Mucosa of rectum (tissue), 2 donors: ENCODE measurements around the gene C6orf118.

ENCODE experiments used
- H3K27ac ChIP-seq, 2 donors: one replicate each; pipeline ENCODE4 v1.7.0; 2013; ENCODE audit warnings: inconsistent platforms in 2 of 2, low read depth in 2 of 2, low read length in 2 of 2
- H3K27me3 ChIP-seq, 2 donors: one replicate each; pipeline ENCODE4 v1.7.0; 2013; ENCODE audit warnings: low read length in 2 of 2; ENCODE audit not compliant: control insufficient read depth in 2 of 2, insufficient read depth in 2 of 2
- H3K36me3 ChIP-seq, 2 donors: one replicate each; pipeline ENCODE4 v1.7.0; 2013; ENCODE audit warnings: low read length in 2 of 2; ENCODE audit not compliant: control insufficient read depth in 2 of 2, insufficient read depth in 2 of 2
- H3K4me1 ChIP-seq, 2 donors: one replicate each; pipeline ENCODE4 v1.7.0; 2013; ENCODE audit warnings: low read length in 2 of 2, mild to moderate bottlenecking in 1 of 2; ENCODE audit not compliant: control insufficient read depth in 2 of 2, insufficient read depth in 2 of 2
- H3K4me3 ChIP-seq, 2 donors: one replicate each; pipeline ENCODE4 v1.7.0; 2013; ENCODE audit warnings: low read length in 2 of 2
- H3K9ac ChIP-seq, 2 donors: one replicate each; pipeline ENCODE4 v1.7.0; 2013; ENCODE audit warnings: low read length in 2 of 2, low read depth in 1 of 2, mild to moderate bottlenecking in 1 of 2
- H3K9me3 ChIP-seq, 2 donors: one replicate each; pipeline ENCODE4 v1.7.0; 2013; ENCODE audit warnings: low read length in 2 of 2; ENCODE audit not compliant: control insufficient read depth in 2 of 2
- donor health status: healthy.
- donor health status: Normal muscosa, but diverticular disease.

Gene C6orf118

GRCh38 chr6:165308926-165309731 is at the start of gene C6orf118:
TSS of gene C6orf118 (minus strand) at chr6:165309605. CDS start at chr6:165309586, 19 bp downstream.
- Histone ChIP-seq H3K4me1 (no peaks in the 10 kb centered on the region), H3K27ac (no peak within 1 kb of the TSS), H3K27me3 (no peaks in the 10 kb centered on the region), H3K9me3 (no peaks in the 10 kb centered on the region), H3K9ac (no peak within 1 kb of the TSS), H3K36me3 (no peaks in the 10 kb centered on the region), H3K4me3 (peak within 1 kb of the TSS in 1 of 2 donors; percentile 52)

- Histone ChIP-seq H3K36me3 (no peaks in the 10 kb centered on the region), H3K9me3 (no peaks in the 10 kb centered on the region), H3K4me3 (no peak overlapping the region), H3K4me1 (no peaks in the 10 kb centered on the region), H3K27me3 (no peaks in the 10 kb centered on the region), H3K9ac (no peak overlapping the region), H3K27ac (no peak overlapping the region)
Observed at GRCh38 chr6:165345700-165346099, 36.3 kb upstream of the C6orf118 start.

DNA sequence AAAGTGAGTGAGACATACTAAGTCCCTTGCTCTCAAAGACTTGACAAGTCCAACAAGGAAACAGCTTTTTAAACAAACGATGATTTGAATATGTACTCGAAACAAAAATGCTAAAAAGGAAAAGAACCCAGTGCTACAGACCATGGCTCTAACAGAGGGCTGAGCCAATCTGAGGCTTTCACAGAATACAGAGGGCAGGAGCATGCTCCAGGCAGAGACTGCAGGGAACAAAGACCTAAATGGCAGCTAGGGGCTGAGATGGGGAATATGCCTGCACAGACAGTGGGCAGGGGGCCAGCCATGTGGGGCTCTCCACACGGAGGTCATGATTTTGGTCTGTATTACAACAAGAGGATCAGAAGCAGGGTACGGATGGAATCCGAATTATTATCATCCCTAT is 31.1 kb upstream of the C6orf118 start:
- H3K27me3 ChIP-seq, result no peaks in the 10 kb centered on the region
- H3K36me3 ChIP-seq, result no peaks in the 10 kb centered on the region
- no peak overlapping the region for H3K4me3 ChIP-seq
- no peak overlapping the region for H3K27ac ChIP-seq
- no peak overlapping the region for H3K9ac ChIP-seq
- H3K4me1 ChIP-seq, result no peaks in the 10 kb centered on the region
- peaks cover 0 to 3% of the 10 kb centered on the region in 2 donors for H3K9me3 ChIP-seq

- Histone ChIP-seq H3K27me3 (no peaks in the 10 kb centered on the region), H3K4me3 (no peak overlapping the region), H3K9ac (no peak overlapping the region), H3K4me1 (no peaks in the 10 kb centered on the region), H3K27ac (no peak overlapping the region), H3K9me3 (peaks cover 0 to 2% of the 10 kb centered on the region in 2 donors), H3K36me3 (no peaks in the 10 kb centered on the region)
Observed at GRCh38 chr6:165325609-165326008, 16.2 kb upstream of the C6orf118 start.

GRCh38 chr6:165321555-165322145 is 12.2 kb upstream of the C6orf118 start:
- Histone ChIP-seq H3K27me3 (no peaks in the 10 kb centered on the region), H3K9ac (no peak overlapping the region), H3K4me3 (no peak overlapping the region), H3K4me1 (no peaks in the 10 kb centered on the region), H3K9me3 (no peaks in the 10 kb centered on the region), H3K27ac (no peak overlapping the region), H3K36me3 (no peaks in the 10 kb centered on the region)

DNA sequence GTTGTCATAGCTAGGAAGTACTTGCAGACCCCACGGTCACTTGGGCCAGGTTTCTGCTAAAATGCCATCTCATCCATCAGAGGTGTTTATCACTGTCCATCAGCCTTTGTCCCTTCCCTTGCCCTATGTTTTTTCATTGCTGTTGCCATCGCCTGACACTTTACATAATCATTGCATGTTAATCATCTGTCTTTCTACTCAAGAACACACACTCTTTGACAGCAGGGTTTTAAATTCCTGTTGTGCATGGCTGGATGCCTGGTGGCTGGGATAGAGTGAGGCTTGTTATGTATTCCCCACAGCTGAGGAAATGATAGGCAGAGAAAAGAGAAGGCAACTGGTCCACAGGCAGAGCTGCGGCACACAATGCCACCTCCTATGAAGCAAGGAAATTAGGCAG is 11.7 kb upstream of the C6orf118 start:
- no peaks in the 10 kb centered on the region for H3K27me3 ChIP-seq
- no peak overlapping the region for H3K9ac ChIP-seq
- H3K9me3 ChIP-seq, result no peaks in the 10 kb centered on the region
- H3K27ac ChIP-seq, result no peak overlapping the region
- no peak overlapping the region for H3K4me3 ChIP-seq
- no peaks in the 10 kb centered on the region for H3K36me3 ChIP-seq
- no peaks in the 10 kb centered on the region for H3K4me1 ChIP-seq

DNA sequence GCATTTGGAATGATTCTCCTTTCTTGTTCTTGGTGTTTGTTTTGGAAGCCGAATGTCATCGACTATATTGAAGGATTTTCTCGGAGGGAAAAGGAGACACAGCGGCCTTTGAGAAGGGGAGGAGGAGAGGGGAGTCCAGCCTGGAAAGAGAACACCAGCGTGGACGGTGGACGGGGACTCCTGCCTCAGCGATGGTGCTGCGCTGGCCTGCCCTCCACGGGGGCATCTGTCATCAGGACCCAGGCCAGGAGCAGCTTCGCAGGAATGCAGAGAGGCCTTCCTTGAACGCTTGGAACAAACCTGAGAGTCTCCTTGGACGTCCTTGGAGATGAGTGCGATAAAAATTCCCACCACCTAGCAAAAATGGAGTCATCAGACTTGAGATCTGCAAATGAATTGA is 8.3 kb upstream of the C6orf118 start:
- Histone ChIP-seq H3K27me3 (no peaks in the 10 kb centered on the region), H3K27ac (no peak overlapping the region), H3K4me1 (no peaks in the 10 kb centered on the region), H3K4me3 (no peak overlapping the region), H3K9me3 (no peaks in the 10 kb centered on the region), H3K9ac (no peak overlapping the region), H3K36me3 (no peaks in the 10 kb centered on the region)

GRCh38 chr6:165306955-165307354 is 2.5 kb downstream of the C6orf118 start:
- H3K4me1 ChIP-seq, result no peaks in the 10 kb centered on the region
- H3K9ac ChIP-seq, result no peak overlapping the region
- H3K9me3 ChIP-seq, result no peaks in the 10 kb centered on the region
- H3K36me3 ChIP-seq, result no peaks in the 10 kb centered on the region
- no peak overlapping the region for H3K27ac ChIP-seq
- H3K4me3 ChIP-seq, result no peak overlapping the region
- H3K27me3 ChIP-seq, result no peaks in the 10 kb centered on the region

DNA sequence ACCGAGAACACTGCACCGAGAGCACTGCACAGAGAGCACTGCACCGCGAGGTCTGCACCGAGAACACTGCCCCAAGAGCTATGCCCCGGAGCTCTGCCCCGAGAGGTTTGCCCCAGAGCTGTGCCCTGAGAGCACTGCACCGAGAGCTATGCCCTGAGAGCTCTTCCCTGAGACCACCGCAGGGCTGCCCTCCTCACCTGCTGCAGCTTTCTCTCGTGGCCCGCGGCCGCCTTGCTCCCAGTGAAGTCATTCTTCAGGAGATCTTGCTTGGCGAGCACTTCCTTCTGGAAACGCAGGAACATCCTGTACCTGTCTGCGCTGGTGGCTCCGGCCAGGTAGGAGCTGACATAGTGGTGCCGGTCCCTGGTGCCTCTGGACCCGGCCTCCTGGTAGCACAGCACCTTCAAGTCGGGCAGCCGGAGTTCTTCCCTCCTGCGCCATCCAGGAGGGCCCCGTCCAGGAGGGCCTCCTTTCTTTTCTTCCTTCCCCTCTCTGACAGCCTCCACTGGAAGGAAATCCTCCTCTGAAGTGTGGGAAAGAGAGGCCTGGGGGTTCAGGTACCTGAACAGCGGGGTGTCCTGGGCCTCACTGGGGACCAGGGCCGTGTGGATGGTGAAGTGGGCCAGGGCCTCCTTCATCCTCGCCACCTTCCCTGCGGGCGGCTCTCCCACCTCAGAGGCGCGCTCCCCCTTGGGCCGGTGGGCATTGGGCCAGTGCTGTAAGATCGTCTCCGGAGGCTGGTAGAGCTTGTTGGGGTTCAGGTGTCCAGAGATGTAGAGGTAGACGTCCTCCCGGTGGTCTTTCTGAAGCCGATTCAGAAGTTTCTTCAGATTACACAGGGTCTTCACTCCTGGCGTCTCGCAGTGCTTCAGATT is 7.8 kb downstream of the C6orf118 start:
- H3K27ac ChIP-seq, result no peak overlapping the region
- no peaks in the 10 kb centered on the region for H3K36me3 ChIP-seq
- peaks cover 0 to 3% of the 10 kb centered on the region in 2 donors for H3K9me3 ChIP-seq
- H3K27me3 ChIP-seq, result no peaks in the 10 kb centered on the region
- no peak overlapping the region for H3K9ac ChIP-seq
- H3K4me1 ChIP-seq, result no peaks in the 10 kb centered on the region
- H3K4me3 ChIP-seq, result no peak overlapping the region

DNA sequence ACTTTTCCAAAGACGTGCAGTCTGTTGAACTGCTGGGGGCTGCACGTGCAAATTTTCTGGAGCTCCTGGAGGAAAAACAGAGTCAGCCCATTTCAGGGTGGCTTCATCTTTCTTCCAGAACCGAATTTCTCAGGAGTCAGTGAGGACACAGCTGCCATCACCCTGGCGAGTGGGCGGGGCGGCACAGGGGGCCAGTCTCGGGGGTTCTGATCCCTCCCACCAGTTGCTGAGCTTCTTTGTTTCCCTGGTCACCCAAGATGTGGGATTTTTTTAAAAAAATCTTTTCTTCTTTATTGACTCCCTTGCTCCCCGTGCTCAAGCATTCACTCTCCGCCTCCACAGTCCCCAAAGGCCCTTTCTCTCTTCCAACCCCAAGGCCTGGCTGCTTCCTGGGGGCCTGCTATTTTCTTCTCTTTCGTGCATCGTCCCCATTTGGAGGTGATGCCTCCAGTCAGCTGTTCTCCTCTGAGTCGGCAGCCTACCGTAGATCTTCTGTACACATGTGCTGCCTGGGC is 8.9 kb downstream of the C6orf118 start:
- H3K4me1 ChIP-seq, result no peaks in the 10 kb centered on the region
- no peaks in the 10 kb centered on the region for H3K36me3 ChIP-seq
- H3K27me3 ChIP-seq, result no peaks in the 10 kb centered on the region
- H3K27ac ChIP-seq, result no peak overlapping the region
- peaks cover 3% of the 10 kb centered on the region in 2 donors for H3K9me3 ChIP-seq
- no peak overlapping the region for H3K9ac ChIP-seq
- no peak overlapping the region for H3K4me3 ChIP-seq
